ENCODE data around the gene FETUB. TPM values are rescaled to one million over a fixed set of nuclear protein-coding genes. Genes with fewer than 3 reads are reported as not detected.

Gene FETUB
- total RNA-seq, 3 donors from 2014 or later (not counting 1 experiment from before 2014, with no cell fraction given): not detected

GRCh38 chr3:186617036-186617946 is 22.9 kb upstream of the FETUB start:
- H3K4me3 ChIP-seq (ENCODE audit: low read length): no peak overlapping the region

GRCh38 chr3:186618318-186618938 is 21.8 kb upstream of the FETUB start:
- H3K27ac Mint-ChIP-seq: no peak overlapping the region
- no peak overlapping the region for H3K4me3 Mint-ChIP-seq
- H3K9me3 Mint-ChIP-seq: no peaks in the 10 kb centered on the region
- H3K4me1 Mint-ChIP-seq: peaks cover 13 to 18% of the 10 kb centered on the region in 2 donors
- Histone ChIP-seq H3K27ac (ENCODE audit: low read length) (no peak overlapping the region), H3K9me3 (ENCODE audit: control insufficient read depth, insufficient read depth, low read length) (no peaks in the 10 kb centered on the region), H3K4me1 (ENCODE audit: control insufficient read depth, insufficient read depth, low read length) (peaks cover 17% of the 10 kb centered on the region), H3K4me3 (ENCODE audit: low read length) (no peak overlapping the region), H3K36me3 (ENCODE audit: control insufficient read depth, insufficient read depth, low read length) (no peaks in the 10 kb centered on the region), H3K27me3 (ENCODE audit: control insufficient read depth, insufficient read depth, low read length) (peaks cover 16% of the 10 kb centered on the region)
- intact Hi-C loops (cut with micrococcal nuclease): loop anchor here (5.0 kb wide), 2 partner anchors 361 to 549 kb away; no protein-coding TSS in a partner anchor
- WGBS (ENCODE audit: insufficient coverage): 92% methylated on average over 8 of the region's 8 CpGs
- DNase-seq (no peak), ATAC-seq (no peak)
- no peak for TF ChIP-seq CTCF (IDR thresholded peaks at IDR 0.05)
- H3K27me3 Mint-ChIP-seq (ENCODE audit: low read depth in 2 of 2): peaks cover 40 to 51% of the 10 kb centered on the region in 2 donors
- no peaks in the 10 kb centered on the region for H3K36me3 Mint-ChIP-seq

More at GRCh38 chr3:186617036-186617946, 22.9 kb upstream of the FETUB start:
- WGBS (ENCODE audit: insufficient coverage): 26% methylated on average over 31 of the region's 31 CpGs
- no peak overlapping the region for H3K27ac ChIP-seq (ENCODE audit: low read length)
- H3K9me3 Mint-ChIP-seq: no peaks in the 10 kb centered on the region
- intact Hi-C loops (cut with micrococcal nuclease): loop anchor here (2.0 to 5.0 kb wide), 3 partner anchors 360 to 640 kb away; no protein-coding TSS in a partner anchor
- H3K4me1 Mint-ChIP-seq: peaks cover 13 to 18% of the 10 kb centered on the region in 2 donors
- peaks cover 18% of the 10 kb centered on the region for H3K27me3 ChIP-seq (ENCODE audit: control insufficient read depth, insufficient read depth, low read length)
- DNase-seq (peak; percentile 65 to 97), ATAC-seq (peak; percentile 95 to 98 (median 98))
- H3K9me3 ChIP-seq (ENCODE audit: control insufficient read depth, insufficient read depth, low read length): no peaks in the 10 kb centered on the region
- peaks cover 41 to 56% of the 10 kb centered on the region in 2 donors for H3K27me3 Mint-ChIP-seq (ENCODE audit: low read depth in 2 of 2)
- peak; percentile 96 for TF ChIP-seq CTCF (IDR thresholded peaks at IDR 0.05)
- H3K27ac Mint-ChIP-seq: peak overlapping the region in 1 of 2 donors; percentile 15
- no peaks in the 10 kb centered on the region for H3K36me3 Mint-ChIP-seq
- no peaks in the 10 kb centered on the region for H3K36me3 ChIP-seq (ENCODE audit: control insufficient read depth, insufficient read depth, low read length)
- peak overlapping the region; percentile 28 for H3K4me3 Mint-ChIP-seq
- peaks cover 17% of the 10 kb centered on the region for H3K4me1 ChIP-seq (ENCODE audit: control insufficient read depth, insufficient read depth, low read length)

- ATAC-seq (no peak), DNase-seq (no peak)
- H3K27me3 Mint-ChIP-seq (ENCODE audit: low read depth in 2 of 2): peaks cover 34 to 38% of the 10 kb centered on the region in 2 donors
- no peak overlapping the region for H3K4me3 Mint-ChIP-seq
- Histone ChIP-seq H3K27me3 (ENCODE audit: control insufficient read depth, insufficient read depth, low read length) (peaks cover 8% of the 10 kb centered on the region), H3K36me3 (ENCODE audit: control insufficient read depth, insufficient read depth, low read length) (no peaks in the 10 kb centered on the region), H3K4me1 (ENCODE audit: control insufficient read depth, insufficient read depth, low read length) (peaks cover 11% of the 10 kb centered on the region), H3K4me3 (ENCODE audit: low read length) (no peak overlapping the region), H3K27ac (ENCODE audit: low read length) (no peak overlapping the region), H3K9me3 (ENCODE audit: control insufficient read depth, insufficient read depth, low read length) (no peaks in the 10 kb centered on the region)
- WGBS (ENCODE audit: insufficient coverage): 87% methylated on average over 5 of the region's 5 CpGs
- no peak for TF ChIP-seq CTCF (IDR thresholded peaks at IDR 0.05)
- H3K27ac Mint-ChIP-seq: no peak overlapping the region
- no peaks in the 10 kb centered on the region for H3K9me3 Mint-ChIP-seq
- intact Hi-C loops (cut with micrococcal nuclease): loop anchor here (5.0 kb wide), 2 partner anchors 362 to 548 kb away; no protein-coding TSS in a partner anchor
- H3K4me1 Mint-ChIP-seq: peaks cover 11 to 12% of the 10 kb centered on the region in 2 donors
- no peaks in the 10 kb centered on the region for H3K36me3 Mint-ChIP-seq
Observed at GRCh38 chr3:186619787-186620212, 20.4 kb upstream of the FETUB start.

All from natural killer cell (primary cell).